ENCODE measurements around the gene KIAA0930. TPM values are rescaled to one million over a fixed set of nuclear protein-coding genes. Genes with fewer than 3 reads are reported as not detected.
"Not testable (repeated sequence)": the region's sequence is repeated elsewhere in the genome, so short reads cannot be mapped to it uniquely, and the experiment has no call there.

Gene KIAA0930
- total RNA-seq, 1 experiment from 2014 or later = 87.7 TPM

DNA sequence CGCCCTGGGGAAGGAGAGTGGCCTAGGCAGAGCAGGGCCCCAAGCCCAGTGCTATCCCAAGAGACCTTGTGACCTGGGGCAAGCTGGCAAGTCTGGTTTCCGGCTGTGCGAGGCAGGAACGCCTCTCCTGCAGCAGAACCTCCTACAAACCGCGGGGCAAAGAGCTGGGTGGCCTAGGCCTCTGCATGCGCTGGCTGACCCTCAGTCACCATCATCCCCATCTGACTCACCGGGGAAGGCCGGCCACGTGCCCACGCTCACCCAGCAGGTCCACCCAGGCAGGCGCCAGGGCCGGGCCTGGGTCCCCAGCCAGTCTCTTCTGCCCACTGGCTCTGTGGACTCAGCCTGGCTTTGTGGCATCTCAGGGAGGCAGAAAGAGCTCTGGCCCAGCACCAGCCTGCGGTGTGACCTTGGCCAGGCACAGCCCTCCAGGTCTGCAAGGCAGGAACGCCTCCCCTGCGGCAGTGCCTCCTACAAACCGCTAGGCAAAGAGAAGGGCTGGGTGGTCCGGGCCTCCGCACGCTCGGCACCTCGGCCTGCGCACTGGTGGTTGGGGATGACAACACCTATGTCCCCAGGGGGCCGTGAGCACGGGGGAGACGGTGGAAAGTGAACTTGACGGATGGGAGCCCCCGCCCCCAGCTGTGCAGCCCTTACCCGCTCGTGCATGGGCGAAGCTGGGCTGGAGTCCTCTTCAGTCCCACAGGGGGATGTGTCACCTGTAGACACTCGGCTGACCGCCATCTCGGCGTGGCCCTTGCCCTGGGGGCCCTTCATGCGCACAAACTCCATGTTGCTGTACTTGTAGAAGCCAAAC, 38.2 kb downstream of the KIAA0930 start:
- peak; percentile 79 for DNase-seq (ENCODE audit: low read depth)

DNA sequence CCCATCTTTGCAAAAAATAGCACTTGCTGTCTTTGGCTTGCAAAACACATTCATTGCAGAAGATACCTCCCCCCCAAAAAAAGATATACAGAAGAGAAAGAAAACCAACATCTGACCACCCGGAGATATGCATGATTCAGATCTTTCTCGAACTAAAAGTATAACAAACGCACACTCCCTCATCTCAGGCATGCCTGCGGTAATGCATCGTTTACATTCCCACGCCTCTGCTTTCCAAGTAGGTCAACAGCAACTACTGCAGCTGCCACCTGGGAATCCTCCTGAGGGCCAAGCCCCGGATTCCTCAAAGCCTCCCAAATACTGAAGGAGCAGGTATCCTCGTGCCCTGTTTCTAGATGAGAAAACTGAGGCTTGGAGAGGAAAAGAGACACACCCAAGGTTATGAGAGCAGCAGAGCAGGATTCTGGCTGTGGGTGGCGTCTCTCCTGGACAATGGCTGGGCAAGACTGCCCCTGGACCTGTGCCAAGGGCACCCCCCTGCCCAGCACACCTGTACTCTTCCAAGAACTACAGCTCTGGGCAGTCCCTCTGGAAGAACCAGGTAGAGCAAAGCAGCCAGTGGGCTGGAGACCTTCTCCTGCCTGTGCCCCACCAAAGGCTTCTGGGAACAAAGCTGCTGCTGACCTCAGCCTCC, 38.9 kb downstream of the KIAA0930 start:
- DNase-seq (ENCODE audit: low read depth) = peak; percentile 72

- DNase-seq (ENCODE audit: low read depth) = peak; percentile 70
Measured at GRCh38 chr22:45200860-45201511, 39.7 kb downstream of the KIAA0930 start.

DNA sequence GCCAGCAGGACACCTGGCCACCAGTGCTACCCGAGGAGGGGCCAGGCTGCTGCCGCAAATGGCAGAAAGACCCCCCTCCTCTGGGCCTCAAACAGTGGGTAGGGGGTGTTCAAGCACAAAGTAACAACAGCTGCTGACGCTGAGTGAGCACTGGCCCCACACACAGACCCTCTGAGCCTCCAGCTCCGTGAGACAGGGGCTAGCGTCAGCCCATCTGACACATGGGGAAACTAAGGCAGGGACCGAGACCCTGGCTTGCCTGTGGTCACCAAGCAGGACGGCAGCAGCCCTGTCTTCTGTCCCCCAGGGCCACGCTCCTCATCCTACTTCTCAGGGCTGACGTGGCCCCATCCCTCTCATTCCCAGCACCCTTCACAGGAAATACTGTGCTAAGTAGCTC, 40.5 kb downstream of the KIAA0930 start:
- DNase-seq (ENCODE audit: low read depth) = no peak

GRCh38 chr22:45199723-45200122, 41.0 kb downstream of the KIAA0930 start:
- no peak for DNase-seq (ENCODE audit: low read depth)

GRCh38 chr22:45198463-45198795, 42.3 kb downstream of the KIAA0930 start:
- no peak for DNase-seq (ENCODE audit: low read depth)

DNA sequence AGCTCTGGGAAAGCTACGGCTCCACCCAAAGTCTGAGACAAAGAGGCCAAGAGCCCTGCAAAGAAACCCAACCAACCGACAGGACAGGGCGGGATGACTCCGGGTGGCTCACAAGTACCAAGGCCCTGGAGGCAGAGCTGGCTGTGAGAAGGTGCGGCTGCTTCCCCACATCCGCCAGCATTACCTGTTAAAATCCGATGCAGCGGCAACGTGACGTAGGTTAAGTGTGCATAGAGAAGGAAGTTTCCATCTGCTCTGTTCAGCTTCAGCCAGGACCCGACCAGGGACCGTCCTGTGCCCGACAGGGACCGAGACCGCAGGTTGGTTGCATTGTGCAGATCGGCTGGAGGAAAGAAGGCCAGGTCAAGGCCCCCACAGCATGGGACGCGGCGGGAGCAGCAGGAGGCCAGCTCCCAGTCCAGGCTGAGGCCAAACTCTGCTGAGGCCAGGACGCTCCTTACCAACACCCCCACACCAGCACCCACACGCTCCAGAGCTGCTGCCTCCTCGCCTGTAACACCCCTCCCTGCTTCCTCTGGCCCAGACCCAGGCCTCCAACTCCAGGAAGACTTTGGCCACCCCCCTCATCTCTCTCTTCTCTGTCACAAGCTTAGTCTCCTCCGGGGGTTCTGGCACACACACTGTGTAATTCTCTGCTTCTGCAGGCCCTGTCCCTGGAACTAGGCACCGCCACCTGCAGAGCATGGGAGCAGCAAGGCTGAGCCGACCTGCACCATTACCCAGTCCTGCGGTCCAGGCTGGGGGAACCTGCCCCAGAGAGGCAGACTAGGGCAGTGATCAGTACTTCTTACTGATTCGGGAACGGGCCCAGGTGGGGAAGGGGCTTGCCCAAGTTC, 42.9 kb downstream of the KIAA0930 start:
- no peak for DNase-seq (ENCODE audit: low read depth)

GRCh38 chr22:45196926-45197605, 43.6 kb downstream of the KIAA0930 start:
- DNase-seq (ENCODE audit: low read depth) = no peak

- DNase-seq (ENCODE audit: low read depth) = no peak
Measured at GRCh38 chr22:45196308-45196707, 44.4 kb downstream of the KIAA0930 start.

DNA sequence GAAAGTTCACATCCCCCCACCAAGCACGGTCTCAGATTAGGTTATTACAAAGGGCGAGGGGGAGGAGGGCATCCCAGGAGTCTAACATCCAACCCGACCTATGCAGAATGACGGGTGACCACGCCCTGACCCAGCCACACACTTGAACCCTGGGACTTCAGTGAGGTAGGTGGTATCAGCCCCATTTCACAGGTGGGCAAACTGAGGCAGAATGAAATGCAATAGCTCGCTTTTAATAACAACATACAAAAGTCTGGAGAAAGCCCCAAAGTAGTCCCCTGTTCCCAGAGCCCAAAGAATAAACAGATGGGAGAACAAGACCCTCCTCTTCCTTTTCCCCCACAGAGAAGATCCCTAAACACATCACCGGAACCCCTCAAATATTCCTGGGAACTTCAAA, 45.1 kb downstream of the KIAA0930 start:
- no peak for DNase-seq (ENCODE audit: low read depth)

- DNase-seq (ENCODE audit: low read depth) = no peak
Measured at GRCh38 chr22:45194686-45195085, 46.0 kb downstream of the KIAA0930 start.

DNA sequence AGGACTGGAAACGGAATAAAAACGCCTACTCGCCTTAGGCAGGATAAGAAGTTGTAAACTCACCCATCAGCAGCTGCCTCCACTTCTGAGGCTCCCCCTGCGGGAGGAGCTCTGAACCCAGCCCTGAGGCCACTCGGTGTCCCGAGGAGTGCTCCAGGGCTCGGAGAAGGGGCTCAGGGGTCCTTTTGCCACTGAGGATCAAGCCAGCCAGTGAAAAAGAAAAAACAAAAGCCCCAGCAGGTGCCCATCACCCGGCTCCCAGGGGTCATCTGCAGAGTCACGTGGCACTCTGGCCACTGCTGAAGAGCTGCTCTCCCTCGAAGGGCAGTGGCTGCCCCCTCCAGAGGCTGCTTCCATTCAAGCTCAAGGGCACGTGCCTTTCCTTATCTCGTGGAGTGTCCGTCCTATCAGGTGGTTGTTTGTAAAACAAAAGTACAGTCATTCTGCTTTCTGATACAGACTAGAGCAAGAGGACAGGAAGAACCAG, 48.0 kb downstream of the KIAA0930 start:
- no peak for DNase-seq (ENCODE audit: low read depth)

DNA sequence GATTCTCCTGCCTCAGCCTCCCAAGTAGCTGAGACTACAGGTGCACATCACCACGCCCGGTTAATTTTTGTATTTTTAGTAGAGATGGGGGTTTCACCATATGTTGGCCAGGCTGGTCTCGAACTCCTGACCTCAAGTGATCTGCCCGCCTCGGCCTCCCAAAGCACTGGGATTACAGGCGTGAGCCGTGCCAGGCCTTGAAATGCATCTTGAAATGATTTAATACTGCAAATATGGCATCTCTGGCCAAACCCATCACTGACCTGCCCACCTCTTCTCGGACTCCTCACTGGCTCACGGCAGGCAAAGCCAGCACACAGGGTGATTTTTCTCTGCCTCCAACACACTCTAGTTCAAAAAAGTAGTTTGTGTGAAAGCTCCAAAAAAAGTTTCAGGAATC, 48.9 kb downstream of the KIAA0930 start:
- not testable (repeated sequence) for DNase-seq (ENCODE audit: low read depth)

GRCh38 chr22:45190202-45190872, 50.4 kb downstream of the KIAA0930 start:
- DNase-seq (ENCODE audit: low read depth) = no peak

- DNase-seq (ENCODE audit: low read depth) = no peak
Measured at GRCh38 chr22:45188779-45189178, 51.9 kb downstream of the KIAA0930 start.

DNA sequence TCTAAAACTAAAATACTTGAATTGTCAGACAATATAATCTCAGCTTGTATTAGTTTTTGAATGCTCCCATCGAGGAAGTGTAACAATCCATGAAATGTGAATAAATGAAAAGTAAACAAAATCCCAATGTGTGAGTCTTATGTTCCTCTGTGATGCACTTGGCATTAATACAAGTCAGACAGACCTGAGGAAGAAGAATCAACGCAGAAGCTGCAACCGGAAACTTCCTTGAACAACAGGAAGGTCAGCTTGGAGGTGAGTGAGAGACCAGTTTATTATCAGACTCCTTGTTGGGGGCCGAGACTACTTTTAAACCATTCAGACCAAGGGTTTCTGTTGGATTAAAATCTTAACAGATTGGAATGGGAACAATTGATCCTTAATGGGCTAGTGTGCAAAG, 52.8 kb downstream of the KIAA0930 start:
- no peak for DNase-seq (ENCODE audit: low read depth)

- DNase-seq (ENCODE audit: low read depth) = no peak
Measured at GRCh38 chr22:45185718-45186514, 54.8 kb downstream of the KIAA0930 start.

- no peak for DNase-seq (ENCODE audit: low read depth)
Measured at GRCh38 chr22:45183974-45184373, 56.7 kb downstream of the KIAA0930 start.

GRCh38 chr22:45181766-45182165, 58.9 kb downstream of the KIAA0930 start:
- no peak for DNase-seq (ENCODE audit: low read depth)

Data from HT1080 (cell line).